ENCODE data around the gene NPHP4. TPM values are rescaled to one million over a fixed set of nuclear protein-coding genes. Genes with fewer than 3 reads are reported as not detected.
A peak's percentile ranks its signal among the peaks of the same experiment; 100 is the strongest.

NPHP4 gene
- total RNA-seq, 4 donors from 2014 or later: 9.2 to 35.5 (median 18.3) TPM

GRCh38 chr1:5915587-5916571 lies 76.3 kb downstream of the NPHP4 start:
- Histone ChIP-seq H3K9me3 (no peaks in the 10 kb centered on the region), H3K27me3 (no peaks in the 10 kb centered on the region), H3K4me3 (no peak overlapping the region), H3K27ac (no peak overlapping the region), H3K4me1 (peaks cover 0 to 4% (median 0%) of the 10 kb centered on the region in 4 donors), H3K36me3 (no peaks in the 10 kb centered on the region)
- peak in 2 of 3 donors; percentile 10 to 58 for DNase-seq
- TF ChIP-seq CTCF (IDR thresholded peaks at IDR 0.05) (peak; percentile 26 to 76 (median 66)), POLR2A (IDR thresholded peaks at IDR 0.05) (no peak)

- H3K4me3 ChIP-seq: no peak overlapping the region
- peaks cover 0 to 4% (median 0%) of the 10 kb centered on the region in 4 donors for H3K4me1 ChIP-seq
- no peaks in the 10 kb centered on the region for H3K27me3 ChIP-seq
- TF ChIP-seq POLR2A (IDR thresholded peaks at IDR 0.05) (no peak), CTCF (IDR thresholded peaks at IDR 0.05) (no peak)
- H3K9me3 ChIP-seq: no peaks in the 10 kb centered on the region
- no peak overlapping the region for H3K27ac ChIP-seq
- peak in 1 of 3 donors; percentile 2 for DNase-seq
- no peaks in the 10 kb centered on the region for H3K36me3 ChIP-seq
Observed at GRCh38 chr1:5914676-5915365, 77.4 kb downstream of the NPHP4 start.

GRCh38 chr1:5913876-5914275 lies 78.3 kb downstream of the NPHP4 start:
- H3K27me3 ChIP-seq: no peaks in the 10 kb centered on the region
- no peaks in the 10 kb centered on the region for H3K36me3 ChIP-seq
- TF ChIP-seq POLR2A (IDR thresholded peaks at IDR 0.05) (no peak), CTCF (IDR thresholded peaks at IDR 0.05) (no peak)
- H3K27ac ChIP-seq: no peak overlapping the region
- H3K9me3 ChIP-seq: no peaks in the 10 kb centered on the region
- DNase-seq: peak in 1 of 3 donors; percentile 8
- peaks cover 0 to 4% (median 0%) of the 10 kb centered on the region in 4 donors for H3K4me1 ChIP-seq
- H3K4me3 ChIP-seq: no peak overlapping the region

- no peak overlapping the region for H3K27ac ChIP-seq
- H3K4me1 ChIP-seq: peaks cover 0 to 4% (median 0%) of the 10 kb centered on the region in 4 donors
- H3K36me3 ChIP-seq: no peaks in the 10 kb centered on the region
- peak in 1 of 3 donors; percentile 13 for DNase-seq
- no peak overlapping the region for H3K4me3 ChIP-seq
- TF ChIP-seq CTCF (IDR thresholded peaks at IDR 0.05) (no peak), POLR2A (IDR thresholded peaks at IDR 0.05) (no peak)
- no peaks in the 10 kb centered on the region for H3K27me3 ChIP-seq
- no peaks in the 10 kb centered on the region for H3K9me3 ChIP-seq
Observed at GRCh38 chr1:5913078-5913845, 79.0 kb downstream of the NPHP4 start.

- DNase-seq: no peak
- Histone ChIP-seq H3K4me1 (peaks cover 0 to 4% (median 0%) of the 10 kb centered on the region in 4 donors), H3K36me3 (no peaks in the 10 kb centered on the region), H3K9me3 (no peaks in the 10 kb centered on the region), H3K27ac (no peak overlapping the region), H3K27me3 (no peaks in the 10 kb centered on the region), H3K4me3 (no peak overlapping the region)
- TF ChIP-seq POLR2A (IDR thresholded peaks at IDR 0.05) (no peak), CTCF (IDR thresholded peaks at IDR 0.05) (no peak)
Observed at GRCh38 chr1:5911871-5912271, 80.4 kb downstream of the NPHP4 start.
